Measurements from ENCODE around the gene CKLF.

DNA sequence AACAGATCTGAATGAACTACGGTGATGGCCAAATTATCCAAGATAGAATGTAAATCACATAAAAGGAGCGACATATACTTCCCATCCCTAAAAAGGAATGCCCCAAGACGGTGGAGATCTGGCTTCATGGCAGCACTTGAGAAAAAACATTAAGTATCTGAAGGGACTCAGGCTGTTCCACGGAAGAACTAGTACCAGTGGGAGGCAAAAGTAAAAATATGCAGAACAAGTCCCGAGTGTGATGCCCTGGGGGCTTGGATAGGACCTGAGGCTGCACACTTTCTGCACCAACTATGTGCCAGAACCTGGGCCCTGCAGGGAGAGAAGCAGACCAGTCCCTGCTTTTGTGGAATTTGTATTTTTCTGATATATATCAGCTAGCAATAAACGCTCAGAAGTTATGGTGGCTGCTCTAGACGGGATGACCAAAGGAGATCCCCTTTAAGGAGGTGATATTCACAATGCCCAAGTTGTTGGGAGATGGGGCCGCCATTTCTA lies 539 bp upstream of the CKLF start:
- TF ChIP-seq CTCF (conservative IDR thresholded peaks at IDR 0.05; ENCODE audit: low read depth, low read length) (no peak), EZH2phosphoT487 (IDR thresholded peaks at IDR 0.05; ENCODE audit: borderline replicate concordance, low read length) (no peak)
